ENCODE measurements around the gene C17orf67.

C17orf67 gene

DNA sequence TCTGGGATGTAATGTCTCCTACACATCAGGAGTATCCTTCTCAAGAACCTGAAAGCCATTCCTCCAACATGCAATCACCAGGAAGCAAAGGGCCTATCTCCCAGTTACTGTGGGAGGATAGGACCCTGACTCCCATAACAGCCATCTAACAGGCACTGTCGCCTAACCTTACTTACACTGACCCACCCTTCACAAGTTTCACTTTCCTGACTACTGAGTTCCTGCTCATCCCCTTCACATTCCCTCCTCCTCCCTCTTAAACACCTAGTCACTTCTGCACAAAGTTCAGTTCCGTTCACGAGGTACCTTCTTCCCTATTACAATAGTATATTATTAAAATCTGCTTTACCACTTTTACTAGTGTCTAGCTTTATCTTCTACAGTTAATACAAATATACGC, 1.3 kb downstream of the C17orf67 start:
- peak; percentile 10 for DNase-seq

- no peak for DNase-seq
Observed at GRCh38 chr17:56831369-56832095, 2.2 kb downstream of the C17orf67 start.

DNA sequence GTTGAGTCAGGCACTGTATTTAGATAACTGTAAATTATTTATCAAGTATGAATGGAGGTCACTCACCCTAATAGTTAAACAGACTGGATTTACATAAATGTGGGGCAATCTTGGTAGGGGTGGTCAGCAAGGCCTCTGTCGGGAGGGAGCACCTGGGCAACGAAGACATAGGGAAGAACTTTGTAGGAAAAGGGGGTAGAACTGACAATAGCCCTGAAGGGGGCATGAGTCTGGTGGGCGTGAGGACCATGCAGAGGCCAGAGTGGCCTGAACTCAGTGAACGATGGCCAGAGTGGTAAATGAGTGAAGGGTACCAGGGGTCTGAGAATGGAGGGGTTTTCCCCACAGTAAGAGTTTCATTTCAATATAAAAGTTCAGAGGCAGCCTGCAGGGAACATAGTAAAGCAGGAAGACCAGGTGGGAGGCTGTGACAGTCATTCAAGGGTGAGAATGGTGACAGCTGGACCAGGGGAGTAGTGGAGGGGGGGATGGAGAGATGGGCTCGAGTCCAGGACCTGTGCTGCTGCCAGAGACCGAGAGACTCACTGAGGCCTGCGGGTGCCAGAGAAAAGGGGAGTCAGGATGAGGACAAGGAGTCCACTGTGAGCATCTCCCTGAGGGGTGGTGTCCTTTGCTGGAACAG, 2.9 kb downstream of the C17orf67 start:
- no peak for DNase-seq

GRCh38 chr17:56826611-56827414, 6.9 kb downstream of the C17orf67 start:
- DNase-seq = no peak

DNA sequence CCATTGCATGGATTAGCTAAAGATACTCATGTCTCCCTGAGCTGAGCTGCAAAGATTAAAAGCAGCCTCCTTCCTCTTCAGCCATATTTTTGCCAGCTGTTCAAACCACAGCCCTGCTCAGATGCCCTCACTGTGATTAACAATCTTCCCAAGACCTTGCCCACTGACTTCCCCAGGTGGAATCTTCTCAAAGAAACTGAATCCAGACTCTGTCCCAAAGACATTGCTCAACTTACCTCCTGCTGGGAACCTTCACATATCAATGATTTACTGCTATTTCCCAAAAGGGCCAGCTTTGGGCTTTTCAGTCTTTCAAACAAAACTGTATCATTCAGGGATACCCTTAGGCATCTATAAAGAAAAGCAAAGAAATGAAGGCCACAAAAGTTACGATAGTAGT, 9.2 kb downstream of the C17orf67 start:
- no peak for DNase-seq

DNA sequence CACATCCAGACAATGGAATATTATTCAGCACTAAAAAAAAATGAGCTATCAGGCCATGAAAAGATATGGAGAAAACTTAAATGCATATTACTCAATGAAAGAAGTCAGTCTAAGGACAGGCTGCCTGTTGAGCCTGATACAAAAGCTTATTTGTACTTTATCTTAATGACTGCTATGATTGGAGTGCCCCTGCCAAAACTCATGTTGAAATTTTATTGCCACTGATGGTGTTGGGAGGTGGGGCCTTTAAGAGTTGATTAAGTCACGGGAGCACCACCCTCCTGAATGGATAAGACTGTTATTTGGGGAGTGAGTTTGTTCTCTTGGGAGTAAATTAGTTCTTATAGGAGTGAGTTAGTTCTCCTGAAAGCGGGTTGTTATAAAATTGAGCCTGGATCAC, 9.9 kb downstream of the C17orf67 start:
- no peak for DNase-seq

DNA sequence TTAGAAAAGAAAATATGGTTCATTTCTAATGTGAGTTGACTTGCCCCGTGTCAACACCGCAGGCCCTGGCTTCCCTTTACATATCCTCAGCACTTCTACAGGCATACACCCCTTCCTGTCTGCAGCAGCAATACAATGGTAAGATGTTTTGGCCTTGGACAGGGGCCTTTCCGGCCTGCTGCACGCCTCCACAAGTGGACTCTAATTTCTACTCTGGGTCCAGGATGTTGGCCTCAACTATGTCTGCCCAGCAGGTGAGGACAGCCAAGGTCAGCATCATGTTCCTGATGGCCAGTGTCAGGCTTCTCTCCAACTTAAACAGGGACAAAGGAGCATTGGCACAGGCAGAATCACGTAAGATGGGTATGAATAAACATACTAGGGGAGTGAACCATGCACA, 11.0 kb downstream of the C17orf67 start:
- no peak for DNase-seq

GRCh38 chr17:56821847-56822534, 11.7 kb downstream of the C17orf67 start:
- no peak for DNase-seq

DNA sequence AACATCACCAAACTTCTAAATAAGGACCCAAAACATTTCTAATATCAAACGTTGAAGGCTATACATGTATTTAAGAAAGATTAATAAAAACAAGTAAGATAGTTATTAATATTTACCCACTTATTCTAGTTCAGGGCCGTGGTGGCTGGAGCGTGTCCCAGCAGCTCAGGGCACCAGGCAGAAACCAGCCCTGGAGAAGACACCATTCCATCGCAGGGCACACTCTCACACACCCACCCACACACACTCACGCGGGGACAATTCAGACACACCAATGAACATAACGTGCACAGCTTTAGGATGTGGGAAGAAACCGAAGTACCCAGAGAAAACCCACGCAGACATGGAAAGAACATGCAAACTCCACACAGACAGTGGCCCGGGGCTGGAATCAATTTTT, 13.5 kb downstream of the C17orf67 start:
- no peak for DNase-seq

DNA sequence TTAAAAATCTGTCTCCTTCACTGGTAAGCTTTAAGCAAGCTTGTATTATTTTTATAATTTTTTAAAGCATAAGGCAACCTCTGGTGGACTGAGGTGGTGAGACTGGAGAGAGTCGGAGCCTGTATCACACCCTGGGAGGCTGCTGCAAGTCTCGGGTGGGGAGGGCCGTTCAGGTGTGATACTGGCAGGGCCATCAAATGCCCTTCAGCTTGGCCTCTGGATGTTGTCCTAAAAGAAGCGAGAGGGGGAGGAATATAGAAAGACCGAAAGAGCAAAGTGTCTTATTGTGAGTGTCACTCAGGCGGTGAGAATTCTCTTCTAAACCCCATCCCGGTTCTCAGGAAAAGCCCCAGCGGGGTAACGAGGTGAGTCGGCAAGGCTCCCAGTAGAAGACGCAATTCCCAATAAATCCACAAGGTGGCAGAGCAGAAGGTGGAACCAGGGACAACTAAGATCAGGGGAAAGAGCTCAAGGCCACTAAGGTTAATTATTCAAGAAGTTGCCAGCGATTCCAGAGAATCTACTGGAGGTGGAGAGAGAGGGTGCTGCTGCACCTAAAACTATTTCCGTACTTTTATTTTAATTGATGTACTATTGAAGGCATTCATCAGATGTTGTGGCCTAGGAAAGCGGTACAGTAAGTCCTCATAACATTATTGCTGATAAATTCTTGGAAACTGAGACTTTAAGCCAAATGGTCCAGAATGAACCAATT, 14.1 kb downstream of the C17orf67 start:
- peak; percentile 85 for DNase-seq

DNA sequence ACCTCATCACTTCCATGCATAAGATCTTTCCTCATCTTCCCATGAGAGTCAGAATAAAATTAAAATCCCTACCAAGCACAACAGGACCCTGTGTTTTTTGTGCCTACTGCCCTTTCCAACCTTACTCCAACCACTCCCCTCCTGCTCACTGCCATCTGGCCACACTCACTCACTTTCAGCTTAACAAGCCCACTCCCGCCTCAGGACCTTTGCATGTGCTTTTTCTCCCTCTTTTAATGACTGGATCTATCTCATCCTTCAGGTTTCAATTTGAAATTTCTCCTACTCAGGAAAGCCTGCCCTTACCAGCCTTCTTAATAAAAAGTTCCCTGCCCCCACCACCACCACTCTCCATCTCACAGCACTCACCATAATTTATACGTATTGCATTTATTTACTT, 14.7 kb downstream of the C17orf67 start:
- no peak for DNase-seq

GRCh38 chr17:56817066-56817465, 16.7 kb downstream of the C17orf67 start:
- no peak for DNase-seq

DNA sequence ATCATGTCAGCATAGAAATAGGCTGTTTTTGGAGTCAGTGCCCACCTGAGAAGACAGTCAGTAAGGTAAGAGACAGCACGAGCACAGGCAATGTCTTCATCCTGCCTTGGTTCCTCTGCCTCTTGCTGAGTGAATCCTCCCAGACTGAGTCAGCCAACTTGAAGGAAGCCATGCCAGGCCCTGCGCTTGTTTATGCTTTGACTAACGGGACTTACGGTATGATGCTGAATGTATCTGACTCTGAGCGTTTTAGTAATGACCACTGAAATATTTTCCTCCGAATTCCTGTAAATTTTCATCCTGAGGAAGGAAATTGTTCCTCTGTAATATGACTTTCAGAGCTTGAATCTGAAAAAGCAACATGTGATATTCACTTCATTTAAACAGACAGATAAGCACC, 18.0 kb downstream of the C17orf67 start:
- DNase-seq = no peak

GRCh38 chr17:56812901-56813388, 20.8 kb downstream of the C17orf67 start:
- peak; percentile 85 for DNase-seq

GRCh38 chr17:56810891-56811775, 22.6 kb downstream of the C17orf67 start:
- peak; percentile 26 for DNase-seq

DNA sequence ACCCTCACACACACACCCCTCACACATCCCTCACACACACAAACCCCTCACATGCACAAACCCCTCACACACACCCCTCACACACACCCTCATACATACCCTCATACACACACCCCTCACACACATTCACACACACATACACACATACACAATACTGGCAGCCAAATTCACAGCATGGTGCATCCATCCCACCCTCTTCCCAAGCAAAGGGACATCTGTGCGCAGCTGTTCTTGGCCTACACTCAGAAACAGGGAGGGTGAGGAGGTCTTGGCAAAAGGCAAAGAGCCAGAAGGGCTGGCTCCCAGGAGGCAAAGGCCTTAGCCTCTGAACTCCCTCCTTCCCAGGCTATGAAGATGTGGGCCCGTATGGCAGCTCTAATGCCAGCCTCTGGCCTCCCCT, 23.4 kb downstream of the C17orf67 start:
- peak; percentile 64 for DNase-seq

DNA sequence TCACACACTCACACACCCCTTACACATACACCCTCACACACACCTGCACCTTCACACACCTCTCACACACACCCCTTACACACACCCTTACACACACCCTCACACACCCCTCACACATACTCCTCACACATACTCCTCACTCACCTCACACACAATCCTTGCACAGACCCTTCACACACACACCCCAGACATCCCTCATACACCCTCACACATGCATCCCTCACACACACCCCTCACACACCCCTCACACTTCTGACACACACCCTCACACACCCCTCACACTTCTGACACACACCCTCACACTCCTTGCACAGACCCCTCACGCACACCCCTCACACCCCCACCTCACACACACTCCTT, 23.9 kb downstream of the C17orf67 start:
- no peak for DNase-seq

- DNase-seq = peak; percentile 46
Observed at GRCh38 chr17:56809106-56809819, 24.5 kb downstream of the C17orf67 start.

GRCh38 chr17:56808503-56808902, 25.2 kb downstream of the C17orf67 start:
- peak; percentile 87 for DNase-seq

- no peak for DNase-seq
Observed at GRCh38 chr17:56807723-56808122, 26.0 kb downstream of the C17orf67 start.

- no peak for DNase-seq
Observed at GRCh38 chr17:56806949-56807348, 26.8 kb downstream of the C17orf67 start.
